ENCODE measurements around the gene EFNA1. TPM values are rescaled to one million over a fixed set of nuclear protein-coding genes. Genes with fewer than 3 reads are reported as not detected.

The EFNA1 gene
- total and polyA plus RNA-seq, 2 donors (not counting 3 experiments of a cell fraction or from before 2014, with no cell fraction given) = 107 to 289 TPM

DNA sequence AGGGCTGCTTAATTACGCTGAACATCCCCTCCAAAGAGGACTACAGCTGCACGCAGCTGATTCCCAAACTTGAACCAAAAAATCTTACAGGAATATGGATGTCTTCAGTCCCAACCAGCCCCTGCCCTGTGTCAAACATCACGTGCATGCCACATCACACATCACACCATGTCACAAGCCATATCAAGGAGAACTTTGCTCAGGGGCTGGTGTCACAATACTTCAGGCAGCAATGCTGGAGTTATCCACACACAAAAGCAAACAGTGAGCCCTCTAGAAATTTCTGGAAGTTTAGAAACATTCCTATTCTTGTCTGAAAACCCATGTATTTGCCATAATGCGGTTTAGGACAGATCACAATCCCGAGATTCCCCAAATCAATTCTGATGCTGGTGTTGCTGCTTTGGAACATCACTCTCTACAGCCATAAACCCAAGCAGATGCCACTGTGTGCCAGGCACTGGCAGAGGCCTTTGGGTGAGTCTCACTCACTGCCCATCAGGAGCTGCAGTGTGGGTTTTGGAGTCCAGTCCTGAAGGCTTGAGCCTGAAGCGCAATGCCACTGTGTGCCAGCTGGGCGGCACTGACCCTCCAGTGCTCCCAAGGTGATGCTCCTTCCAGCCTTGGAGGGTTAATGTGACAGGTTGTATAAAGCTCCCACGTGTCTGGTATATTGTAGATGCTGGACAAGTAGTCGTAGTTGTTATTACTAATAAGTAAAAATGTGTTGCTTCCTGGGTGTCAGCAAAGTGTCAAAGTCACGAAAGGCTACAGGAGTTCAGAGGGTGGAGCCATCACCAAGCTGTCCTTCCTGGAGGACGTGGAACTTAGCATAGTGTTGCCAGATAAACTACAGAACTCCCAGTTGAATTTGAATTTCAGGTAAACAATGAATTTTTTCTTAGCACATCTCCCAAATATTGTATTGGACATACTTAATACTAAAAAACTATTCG lies 20.1 kb upstream of the EFNA1 start:
- intact Hi-C loops (cut with micrococcal nuclease) = no loop called here
- POLR2A ChIA-PET = no interaction called here

More for the DNA sequence above, 20.1 kb upstream of the EFNA1 start:
- peaks cover 6 to 9% of the 10 kb centered on the region in 2 experiments for H3K27me3 ChIP-seq (ENCODE audit: control insufficient read depth in 2 of 2, insufficient read depth in 2 of 2, low read length in 2 of 2)
- H4K20me1 ChIP-seq (replicated peaks; ENCODE audit: control insufficient read depth, extremely low read depth, insufficient read depth, low read length) = no peaks in the 10 kb centered on the region
- H3K4me3 ChIP-seq (replicated peaks in 1 of 3; ENCODE audit: insufficient read depth in 1 of 3, low read depth in 1 of 3, low read length in 3 of 3) = no peak overlapping the region
- CTCF ChIA-PET = interaction anchor here (1.0 to 5.9 kb wide), 7 partner anchors 10 to 65 kb away, joined by 3 to 37 read pairs (median 5); partner anchors contain the start of gene KRTCAP2
- DNase-seq (ENCODE audit: low read depth, low spot score) = no peak
- no peaks in the 10 kb centered on the region for H3K36me3 ChIP-seq (ENCODE audit: control insufficient read depth in 2 of 2, extremely low read depth in 1 of 2, insufficient read depth in 2 of 2, low read length in 2 of 2)
- no peak overlapping the region for H3K9ac ChIP-seq (replicated peaks; ENCODE audit: extremely low read depth, insufficient read depth, low read length)
- no peak overlapping the region for H3K27ac ChIP-seq (ENCODE audit: insufficient read depth, low read depth, low read length)
- TF ChIP-seq EZH2 (IDR thresholded peaks at IDR 0.05; ENCODE audit: borderline replicate concordance, low read depth, low read length, severe bottlenecking) = no peak
- TF ChIP-seq GATA2 (IDR thresholded peaks at IDR 0.05; ENCODE audit: insufficient read depth, insufficient read length, low read depth, low read length) = no peak
- no peak for TF ChIP-seq JUN (IDR thresholded peaks at IDR 0.05; ENCODE audit: borderline replicate concordance, insufficient read depth, insufficient read length, low read depth)
- TF ChIP-seq, protein P1, sequence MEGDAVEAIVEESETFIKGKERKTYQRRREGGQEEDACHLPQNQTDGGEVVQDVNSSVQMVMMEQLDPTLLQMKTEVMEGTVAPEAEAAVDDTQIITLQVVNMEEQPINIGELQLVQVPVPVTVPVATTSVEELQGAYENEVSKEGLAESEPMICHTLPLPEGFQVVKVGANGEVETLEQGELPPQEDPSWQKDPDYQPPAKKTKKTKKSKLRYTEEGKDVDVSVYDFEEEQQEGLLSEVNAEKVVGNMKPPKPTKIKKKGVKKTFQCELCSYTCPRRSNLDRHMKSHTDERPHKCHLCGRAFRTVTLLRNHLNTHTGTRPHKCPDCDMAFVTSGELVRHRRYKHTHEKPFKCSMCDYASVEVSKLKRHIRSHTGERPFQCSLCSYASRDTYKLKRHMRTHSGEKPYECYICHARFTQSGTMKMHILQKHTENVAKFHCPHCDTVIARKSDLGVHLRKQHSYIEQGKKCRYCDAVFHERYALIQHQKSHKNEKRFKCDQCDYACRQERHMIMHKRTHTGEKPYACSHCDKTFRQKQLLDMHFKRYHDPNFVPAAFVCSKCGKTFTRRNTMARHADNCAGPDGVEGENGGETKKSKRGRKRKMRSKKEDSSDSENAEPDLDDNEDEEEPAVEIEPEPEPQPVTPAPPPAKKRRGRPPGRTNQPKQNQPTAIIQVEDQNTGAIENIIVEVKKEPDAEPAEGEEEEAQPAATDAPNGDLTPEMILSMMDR (IDR thresholded peaks at IDR 0.05; ENCODE audit: extremely low read depth in 1 of 2, insufficient read depth in 1 of 2, low read depth in 1 of 2, low read length in 2 of 2) = no peak
- TF ChIP-seq FOS (IDR thresholded peaks at IDR 0.05; ENCODE audit: borderline replicate concordance, insufficient read depth, low read length) = no peak
- TF ChIP-seq POLR2AphosphoS5 (IDR thresholded peaks at IDR 0.05; ENCODE audit: insufficient read depth, low read depth, low read length) = no peak
- no peak for FAIRE-seq
- no peaks in the 10 kb centered on the region for H3K9me1 ChIP-seq (replicated peaks; ENCODE audit: control insufficient read depth, extremely low read depth, insufficient read depth, low read length)
- no peak overlapping the region for H2AFZ ChIP-seq (ENCODE audit: low read depth, low read length)
- no TSS peak for BruUV-seq (replicated peaks)
- no peaks in the 10 kb centered on the region for H3K9me3 ChIP-seq (replicated peaks; ENCODE audit: control insufficient read depth, insufficient read depth, low read length)
- H3K4me1 ChIP-seq (ENCODE audit: control insufficient read depth, extremely low read depth, insufficient read depth, low read length) = peaks cover 3% of the 10 kb centered on the region
- H3K79me2 ChIP-seq (ENCODE audit: control insufficient read depth, insufficient read depth, low read length) = no peaks in the 10 kb centered on the region
- no peak overlapping the region for H3K4me2 ChIP-seq (ENCODE audit: insufficient read depth, low read length)
- dilution Hi-C loops (cut with MboI; ENCODE audit: extremely low pct_ligation_motif_present, low sequenced_read_pairs) = no loop called here
